ENCODE measurements around the gene PSG3.
"Not testable (repeated sequence)": the region's sequence is repeated elsewhere in the genome, so short reads cannot be mapped to it uniquely, and the experiment has no call there.

PSG3 gene

DNA sequence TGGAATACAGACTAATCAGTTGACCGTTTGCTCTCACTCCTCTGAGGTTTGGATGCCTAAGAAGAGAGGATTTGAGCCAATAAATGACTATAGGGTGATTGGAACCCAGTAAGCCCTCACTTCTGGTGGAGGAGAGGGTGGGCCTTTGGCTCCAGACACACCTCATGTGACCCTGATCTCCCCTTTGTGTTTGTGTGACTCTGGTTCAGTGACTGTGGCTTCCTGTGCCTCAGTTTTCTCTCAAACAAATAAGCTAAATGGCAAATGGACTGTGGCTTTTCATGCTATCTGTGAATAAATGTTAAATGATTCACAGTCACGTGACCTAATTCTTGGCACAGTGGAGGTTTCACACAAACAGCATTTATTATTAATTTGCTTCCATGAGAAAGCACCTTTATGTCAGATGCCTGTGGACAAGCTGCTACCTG is 2.7 kb downstream of the PSG3 start:
- not testable (repeated sequence) for H3K4me1 Mint-ChIP-seq, H3K9me3 Mint-ChIP-seq, H3K4me3 Mint-ChIP-seq, ATAC-seq, H3K27ac Mint-ChIP-seq, H3K36me3 Mint-ChIP-seq
- peaks cover 31% of the 10 kb centered on the region for H3K27me3 Mint-ChIP-seq

DNA sequence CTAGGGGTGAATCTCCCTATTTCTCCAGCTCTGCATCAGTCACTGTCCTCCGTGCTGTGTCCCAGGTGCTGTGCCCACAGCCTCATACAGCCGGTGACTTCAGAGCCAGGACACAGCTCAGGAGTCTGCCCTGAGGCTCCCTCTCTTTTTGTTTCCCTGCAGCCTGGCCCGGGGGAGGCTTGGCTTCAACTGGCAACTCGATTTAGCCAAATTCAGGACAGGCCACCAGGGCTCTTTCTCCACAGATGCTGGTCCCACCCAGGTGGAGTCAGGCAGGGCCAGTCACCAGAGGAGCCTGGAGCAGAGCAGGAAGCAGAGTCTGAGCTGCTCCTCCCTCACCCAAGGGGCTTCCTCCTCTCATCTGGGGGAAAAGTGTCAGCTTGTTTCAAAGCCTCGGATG is 11.9 kb downstream of the PSG3 start:
- not testable (repeated sequence) for H3K27ac Mint-ChIP-seq, H3K9me3 Mint-ChIP-seq, H3K4me3 Mint-ChIP-seq, H3K4me1 Mint-ChIP-seq, ATAC-seq, H3K36me3 Mint-ChIP-seq
- peaks cover 23% of the 10 kb centered on the region for H3K27me3 Mint-ChIP-seq

DNA sequence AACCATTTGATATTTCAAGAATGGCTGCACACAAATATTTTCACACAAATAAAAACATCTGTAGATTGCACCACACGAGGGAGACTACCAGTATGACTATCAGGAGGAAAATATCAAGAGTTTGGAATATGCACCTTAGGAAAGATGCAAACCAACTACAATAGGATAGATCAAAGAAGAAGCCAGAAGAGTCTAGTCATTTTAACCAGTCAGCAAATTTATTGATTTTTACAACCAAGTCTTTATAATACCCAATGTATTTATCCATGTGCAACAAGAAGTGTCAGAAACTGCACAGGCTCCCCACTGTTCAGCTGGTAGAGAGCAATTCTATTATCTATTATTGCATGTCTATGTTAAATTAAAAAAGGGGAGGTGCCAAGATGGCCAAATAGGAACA is 26.3 kb downstream of the PSG3 start:
- H3K4me1 Mint-ChIP-seq: not testable (repeated sequence)

DNA sequence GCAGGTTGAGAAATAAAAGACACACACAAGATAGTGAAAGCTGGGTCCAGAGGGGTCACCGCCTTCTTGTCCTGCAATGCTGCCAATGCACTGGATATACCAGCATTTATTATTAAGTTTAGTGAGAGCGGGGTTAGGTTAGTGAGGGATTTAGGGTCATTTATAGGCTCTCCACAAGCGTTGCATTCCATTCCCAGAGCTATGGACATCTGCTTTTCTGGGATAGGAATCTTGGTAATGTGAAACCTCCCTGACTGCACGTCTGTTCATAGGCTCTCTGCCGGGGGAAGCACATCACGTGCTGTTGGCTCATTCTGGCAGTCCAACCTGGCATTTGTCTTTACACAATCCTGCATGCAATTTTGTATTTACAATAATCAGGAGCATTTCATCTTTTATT is 27.5 kb downstream of the PSG3 start:
- H3K36me3 Mint-ChIP-seq, H3K4me1 Mint-ChIP-seq, ATAC-seq, H3K27ac Mint-ChIP-seq, H3K4me3 Mint-ChIP-seq: not testable (repeated sequence)
- Mint-ChIP-seq H3K9me3 (peaks cover 21% of the 10 kb centered on the region), H3K27me3 (peaks cover 25% of the 10 kb centered on the region)

More for the DNA sequence above, 26.3 kb downstream of the PSG3 start:
- H3K9me3 Mint-ChIP-seq: peaks cover 19% of the 10 kb centered on the region
- not testable (repeated sequence) for ATAC-seq, H3K36me3 Mint-ChIP-seq, H3K27ac Mint-ChIP-seq, H3K4me3 Mint-ChIP-seq
- peaks cover 25% of the 10 kb centered on the region for H3K27me3 Mint-ChIP-seq

DNA sequence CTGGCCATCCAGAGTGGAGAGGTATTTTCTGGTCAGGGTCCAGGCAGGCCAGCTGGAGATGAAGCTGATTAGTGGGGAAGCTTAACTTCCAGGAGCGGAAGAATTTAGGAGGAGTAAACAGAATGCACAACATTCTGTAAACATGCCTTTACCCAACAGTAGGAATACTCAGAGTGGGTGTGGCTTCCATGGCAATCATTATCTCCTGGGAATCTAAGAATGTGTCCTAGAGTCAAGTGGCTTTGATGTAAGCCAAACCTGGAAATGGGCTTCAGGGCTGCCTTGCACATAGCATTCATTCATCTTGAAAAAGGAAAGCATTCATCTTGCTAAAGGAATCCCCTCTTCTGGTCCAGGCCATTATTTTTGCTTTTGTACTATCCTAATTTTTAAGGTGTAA is 29.3 kb downstream of the PSG3 start:
- H3K9me3 Mint-ChIP-seq: peaks cover 12% of the 10 kb centered on the region
- not testable (repeated sequence) for H3K36me3 Mint-ChIP-seq, H3K27ac Mint-ChIP-seq, ATAC-seq, H3K4me1 Mint-ChIP-seq, H3K4me3 Mint-ChIP-seq
- peaks cover 25% of the 10 kb centered on the region for H3K27me3 Mint-ChIP-seq

DNA sequence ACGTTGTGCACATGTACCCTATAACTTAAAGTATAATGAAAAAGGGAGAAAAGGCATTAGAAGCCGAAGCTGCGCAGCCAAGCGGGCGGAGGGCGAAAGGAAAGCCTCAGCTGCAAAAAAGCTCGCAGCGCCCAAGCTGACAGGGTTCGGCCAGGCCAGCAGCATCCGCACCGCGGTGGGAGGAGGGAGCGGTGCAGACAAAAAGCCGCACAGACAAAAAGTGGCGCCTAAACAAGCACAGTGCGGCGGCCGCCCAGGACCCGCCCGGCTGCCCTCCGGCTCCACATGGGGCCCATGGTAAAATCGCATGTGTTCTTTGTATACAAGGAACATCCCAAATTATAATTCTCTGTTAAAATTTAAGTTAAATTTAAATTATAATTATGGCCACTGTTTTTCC is 42.4 kb downstream of the PSG3 start:
- Mint-ChIP-seq H3K4me1 (no peaks in the 10 kb centered on the region), H3K27ac (no peak overlapping the region), H3K4me3 (no peak overlapping the region), H3K9me3 (peaks cover 8% of the 10 kb centered on the region), H3K27me3 (peaks cover 55% of the 10 kb centered on the region), H3K36me3 (no peaks in the 10 kb centered on the region)
- no peak for ATAC-seq

DNA sequence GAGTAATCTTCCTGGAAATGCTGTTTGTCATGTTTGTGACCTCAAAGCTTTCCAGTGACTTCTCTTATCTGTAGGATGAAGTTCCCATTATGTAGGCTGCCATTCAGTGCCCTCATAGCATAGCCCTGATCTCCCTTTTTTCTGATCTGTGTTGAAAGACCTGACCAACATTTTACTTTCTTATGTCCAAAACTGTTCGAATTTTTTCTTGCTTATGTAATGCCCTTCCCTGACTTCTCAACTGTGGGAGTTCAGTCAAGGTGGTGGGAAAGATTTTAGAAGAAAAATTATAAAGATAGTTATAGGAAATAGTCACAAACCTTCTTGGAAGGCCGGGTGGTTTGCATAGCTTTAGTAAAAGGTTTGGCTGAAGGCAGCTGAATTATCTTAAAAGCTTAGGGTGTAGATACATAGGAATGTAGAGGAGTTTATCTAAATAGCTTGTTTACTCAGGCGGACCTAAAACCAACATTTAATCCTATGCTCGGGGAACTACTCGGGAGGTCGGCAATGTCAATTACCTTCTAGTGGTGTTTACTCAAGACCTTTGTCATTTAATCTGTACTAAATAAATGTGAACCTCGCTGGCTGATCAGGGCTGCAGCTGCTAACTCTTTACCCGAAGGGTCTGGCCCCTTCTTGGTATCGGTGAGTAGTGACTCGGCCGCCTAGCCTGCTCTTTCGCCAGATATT is 44.3 kb downstream of the PSG3 start:
- ATAC-seq: no peak
- H3K27me3 Mint-ChIP-seq: peaks cover 71% of the 10 kb centered on the region
- H3K27ac Mint-ChIP-seq: no peak overlapping the region
- H3K4me3 Mint-ChIP-seq: no peak overlapping the region
- H3K4me1 Mint-ChIP-seq: no peaks in the 10 kb centered on the region
- H3K9me3 Mint-ChIP-seq: peaks cover 8% of the 10 kb centered on the region
- no peaks in the 10 kb centered on the region for H3K36me3 Mint-ChIP-seq

DNA sequence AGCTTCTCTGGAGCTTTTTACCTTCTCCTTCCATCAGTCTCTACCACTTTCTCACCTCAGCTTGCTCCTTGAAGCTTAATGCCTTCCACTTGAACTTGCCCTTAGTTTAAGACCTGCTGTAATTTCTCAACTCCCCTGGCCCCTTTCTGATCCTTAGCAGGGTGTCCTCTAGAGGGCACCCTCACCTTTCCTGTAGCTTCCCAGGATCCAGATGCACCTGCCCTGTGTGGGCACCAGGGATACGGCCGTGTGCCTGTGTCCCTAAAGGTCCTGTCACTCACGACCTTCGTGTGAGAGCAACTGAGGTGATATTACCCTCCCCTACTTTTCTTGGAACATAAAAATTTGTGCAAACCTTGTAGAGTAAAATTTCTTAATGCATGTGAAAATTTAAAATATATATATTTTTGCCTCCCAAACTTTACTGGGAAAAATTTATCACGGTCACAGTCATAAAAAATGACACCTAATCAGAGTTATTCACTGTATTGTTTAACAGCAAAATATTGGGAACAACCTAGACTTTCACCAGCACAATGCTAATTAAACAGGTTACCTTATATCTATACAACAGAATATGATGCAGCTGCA is 46.4 kb downstream of the PSG3 start:
- peaks cover 8% of the 10 kb centered on the region for H3K9me3 Mint-ChIP-seq
- no peak for ATAC-seq
- no peaks in the 10 kb centered on the region for H3K4me1 Mint-ChIP-seq
- H3K36me3 Mint-ChIP-seq: no peaks in the 10 kb centered on the region
- H3K27me3 Mint-ChIP-seq: peaks cover 61% of the 10 kb centered on the region
- H3K4me3 Mint-ChIP-seq: no peak overlapping the region
- H3K27ac Mint-ChIP-seq: no peak overlapping the region

DNA sequence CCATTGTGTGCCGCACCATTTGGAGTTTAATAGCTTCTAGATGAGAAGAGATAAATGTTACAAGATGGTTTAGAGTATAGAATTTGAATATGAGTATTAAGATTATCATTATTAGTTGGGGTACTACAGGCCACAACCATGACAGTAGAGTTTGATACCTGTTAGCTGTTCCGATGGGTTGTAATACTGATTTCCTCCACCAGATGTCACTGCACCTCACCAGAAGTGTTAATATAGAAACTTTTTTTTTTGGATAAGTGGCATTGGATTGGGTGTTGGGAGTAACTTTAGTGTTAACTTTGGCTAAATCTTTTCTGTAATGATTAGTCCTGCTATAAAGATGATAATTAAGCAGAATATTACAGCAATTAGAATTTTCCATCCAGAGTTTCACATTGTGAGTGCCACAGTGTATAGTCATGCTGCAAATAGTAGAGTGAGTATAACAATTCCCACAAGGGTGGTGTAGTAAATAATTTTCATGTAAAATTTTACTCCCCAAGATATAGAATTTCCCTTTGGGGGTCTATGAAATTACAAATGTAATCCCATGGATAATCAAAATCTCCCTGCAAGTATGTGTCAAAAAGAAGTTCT is 56.3 kb downstream of the PSG3 start:
- Mint-ChIP-seq H3K27ac (no peak overlapping the region), H3K4me3 (no peak overlapping the region), H3K27me3 (peaks cover 7% of the 10 kb centered on the region), H3K9me3 (peaks cover 14% of the 10 kb centered on the region), H3K4me1 (no peaks in the 10 kb centered on the region), H3K36me3 (no peaks in the 10 kb centered on the region)
- no peak for ATAC-seq

DNA sequence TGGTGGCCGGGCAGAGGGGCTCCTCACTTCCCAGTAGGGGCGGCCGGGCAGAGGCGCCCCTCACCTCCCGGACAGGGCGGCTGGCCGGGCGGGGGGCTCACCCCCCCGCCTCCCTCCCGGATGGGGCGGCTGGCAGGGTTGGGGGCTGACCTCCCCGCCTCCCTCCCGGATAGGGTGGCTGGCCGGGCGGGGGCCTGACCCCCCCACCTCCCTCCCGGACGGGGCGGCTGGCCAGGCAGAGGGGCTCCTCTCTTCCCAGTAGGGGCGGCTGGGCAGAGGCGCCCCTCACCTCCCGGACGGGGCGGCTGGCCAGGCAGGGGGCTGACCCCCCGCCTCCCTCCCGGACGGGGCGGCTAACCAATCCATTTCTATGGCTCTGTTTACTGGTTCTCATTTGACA is 64.0 kb downstream of the PSG3 start:
- not testable (repeated sequence) for H3K27ac Mint-ChIP-seq, H3K4me1 Mint-ChIP-seq, H3K4me3 Mint-ChIP-seq, H3K36me3 Mint-ChIP-seq, ATAC-seq, H3K27me3 Mint-ChIP-seq
- peaks cover 20% of the 10 kb centered on the region for H3K9me3 Mint-ChIP-seq

DNA sequence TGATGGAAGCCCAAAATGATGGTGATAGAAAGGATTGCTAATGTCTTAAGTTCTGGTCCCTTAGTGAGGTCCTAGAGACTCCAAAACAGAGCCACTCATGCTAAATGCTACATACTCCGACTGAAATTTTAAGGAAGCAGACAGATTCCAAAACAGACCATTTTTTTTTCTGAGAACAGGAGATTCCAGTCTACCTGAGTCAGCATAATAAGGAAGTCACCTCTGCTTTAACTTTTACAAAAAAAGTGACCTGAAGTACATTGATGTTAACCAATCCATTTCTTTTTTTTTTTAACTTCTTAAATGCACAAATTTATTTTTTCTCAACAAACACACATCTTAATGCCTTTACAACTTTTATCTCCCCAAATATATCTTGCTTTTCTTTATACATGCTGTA is 65.7 kb downstream of the PSG3 start:
- H3K36me3 Mint-ChIP-seq, H3K27me3 Mint-ChIP-seq, H3K4me3 Mint-ChIP-seq, H3K27ac Mint-ChIP-seq, H3K4me1 Mint-ChIP-seq, ATAC-seq: not testable (repeated sequence)
- peaks cover 20% of the 10 kb centered on the region for H3K9me3 Mint-ChIP-seq
